ENCODE measurements around the gene NUDT5. TPM values are rescaled to one million over a fixed set of nuclear protein-coding genes. Genes with fewer than 3 reads are reported as not detected.

Gene NUDT5
- polyA plus RNA-seq, 1 of the 3 experiments (the other 2 are of a cell fraction): 61.2 TPM

GRCh38 chr10:12130237-12130872 is 65.3 kb downstream of the NUDT5 start:
- Histone ChIP-seq H3K79me2 (ENCODE audit: insufficient read depth) (peaks cover 49% of the 10 kb centered on the region), H4K20me1 (ENCODE audit: insufficient read depth) (peaks cover 10% of the 10 kb centered on the region), H3K4me1 (ENCODE audit: control insufficient read depth in 1 of 2, insufficient read depth in 2 of 2, low read depth in 1 of 2, low read length in 1 of 2) (no peaks in the 10 kb centered on the region; a peak in 1 of 4 replicates), H3F3A (replicated peaks; ENCODE audit: insufficient read depth) (peaks cover 18% of the 10 kb centered on the region), H3K36me3 (replicated peaks in 1 of 2; ENCODE audit: control insufficient read depth in 1 of 2, insufficient read depth in 2 of 2, low read length in 1 of 2) (peaks cover 8% of the 10 kb centered on the region in 2 experiments), H3K4me3 (ENCODE audit: low read depth in 2 of 2, low read length in 1 of 2) (peak overlapping the region; percentile 87 to 97), H3K27ac (ENCODE audit: low read depth in 2 of 2, low read length in 1 of 2) (peak overlapping the region; percentile 72 to 85), H2AFZ (ENCODE audit: low read depth) (peak overlapping the region; percentile 87), H3K9ac (peak overlapping the region; percentile 87), H3K27me3 (ENCODE audit: insufficient read depth) (no peaks in the 10 kb centered on the region), H3K9me3 (no peaks in the 10 kb centered on the region), H3K9me2 (no peaks in the 10 kb centered on the region), H3K4me2 (peak overlapping the region; percentile 94)
- POLR2A ChIA-PET: no interaction called here
- CTCF ChIA-PET: interaction anchor here (0.5 to 1.6 kb wide), 16 partner anchors 9 to 143 kb away, joined by 3 to 17 read pairs (median 3); no protein-coding TSS in a partner anchor
- 13% methylated on average over 11 of the region's 11 CpGs for WGBS (ENCODE audit: low lambda C conversion rate)
- TF ChIP-seq MXI1 (IDR thresholded peaks at IDR 0.05; ENCODE audit: low read depth, low read length): peak; percentile 79
- TF ChIP-seq FOSL2 (IDR thresholded peaks at IDR 0.05; ENCODE audit: borderline replicate concordance, low read depth): no peak
- TF ChIP-seq GATA2 (CRISPR knock-in tag; IDR thresholded peaks at IDR 0.05): no peak
- peak; percentile 60 for TF ChIP-seq RAD21 (IDR thresholded peaks at IDR 0.05; ENCODE audit: low read length)
- peak; percentile 74; the same call in 1 of the 2 replicates for TF ChIP-seq SIN3A (IDR thresholded peaks at IDR 0.05; ENCODE audit: borderline replicate concordance, low read depth, low read length)
- TF ChIP-seq SMC3 (IDR thresholded peaks at IDR 0.05; ENCODE audit: low read depth, low read length): peak; percentile 26; the same call in 1 of the 2 replicates
- no peak for TF ChIP-seq ELF1 (IDR thresholded peaks at IDR 0.05)
- TF ChIP-seq EZH2phosphoT487 (IDR thresholded peaks at IDR 0.05; ENCODE audit: borderline replicate concordance, low read depth): no peak
- TF ChIP-seq FOXM1 (IDR thresholded peaks at IDR 0.05; ENCODE audit: low read depth): no peak
- TF ChIP-seq RCOR1 (IDR thresholded peaks at IDR 0.05; ENCODE audit: low read length): no peak
- 0 out of 2 replicates have a peak, but pooled peaks have one; percentile 9 for TF ChIP-seq MAX (IDR thresholded peaks at IDR 0.05; ENCODE audit: low read depth)
- peak; percentile 70 for TF ChIP-seq CTCF (IDR thresholded peaks at IDR 0.05)
- no peak for TF ChIP-seq TEAD4 (IDR thresholded peaks at IDR 0.05; ENCODE audit: borderline replicate concordance, insufficient read depth)
- peak; percentile 78 for DNase-seq
